H9 (cell line): ENCODE data around the gene TMSB4X. TPM values are rescaled to one million over a fixed set of nuclear protein-coding genes. Genes with fewer than 3 reads are reported as not detected.

Experiments used
- DNase-seq: peaks from one replicate; pipeline ENCODE4 v3.0.0-alpha.2; 2017
- H2AFZ ChIP-seq: one replicate; pipeline ENCODE4 v1.6.1; 2013; ENCODE audit warnings: mild to moderate bottlenecking, low read length, control low read depth, moderate library complexity
- H2AK5ac ChIP-seq: 2 replicates; pipeline ENCODE4 v1.6.1; 2013; ENCODE audit warnings: low read length, control low read depth, mixed read lengths; ENCODE audit not compliant: insufficient read length
- H2BK120ac ChIP-seq: one replicate; pipeline ENCODE4 v1.6.1; 2013; ENCODE audit warnings: low read depth, mild to moderate bottlenecking, low read length, control low read depth, inconsistent platforms; ENCODE audit not compliant: poor library complexity, severe bottlenecking
- H2BK12ac ChIP-seq: 2 replicates; pipeline ENCODE4 v1.6.1; 2013; ENCODE audit warnings: low read length, control low read depth, mixed read lengths, low read depth; ENCODE audit not compliant: insufficient read length
- H2BK15ac ChIP-seq: 2 replicates; pipeline ENCODE4 v1.6.1; 2013; ENCODE audit warnings: low read depth, low read length, control low read depth
- H2BK20ac ChIP-seq: one replicate; pipeline ENCODE4 v1.6.1; 2013; ENCODE audit warnings: low read depth, mild to moderate bottlenecking, low read length, control low read depth, inconsistent platforms; ENCODE audit not compliant: poor library complexity, severe bottlenecking
- H2BK5ac ChIP-seq: 2 replicates; pipeline ENCODE4 v1.6.1; 2013; ENCODE audit warnings: low read length, control low read depth, mixed read lengths; ENCODE audit not compliant: insufficient read length
- H3K14ac ChIP-seq: 2 replicates; pipeline ENCODE4 v1.6.1; 2013; ENCODE audit warnings: low read length, control low read depth; ENCODE audit not compliant: insufficient read depth
- H3K18ac ChIP-seq: 2 replicates; pipeline ENCODE4 v1.6.1; 2013; ENCODE audit warnings: low read depth, mild to moderate bottlenecking, mixed read lengths, low read length, control low read depth; ENCODE audit not compliant: insufficient read length
- H3K23ac ChIP-seq: 2 replicates; pipeline ENCODE4 v1.6.1; 2013; ENCODE audit warnings: low read length, control low read depth, mixed read lengths, low read depth; ENCODE audit not compliant: insufficient read length
- H3K23me2 ChIP-seq: 2 replicates; pipeline ENCODE4 v1.6.1; 2013; ENCODE audit warnings: low read depth, mild to moderate bottlenecking, mixed read lengths, low read length, control low read depth; ENCODE audit not compliant: insufficient read length, poor library complexity, severe bottlenecking
- H3K27ac ChIP-seq: 2 replicates; pipeline ENCODE4 v1.5.1; 2013; ENCODE audit warnings: low read length, control low read depth, mixed read lengths, low read depth; ENCODE audit not compliant: insufficient read length
- H3K27me3 ChIP-seq: 2 replicates; pipeline ENCODE4 v1.6.1; 2013; ENCODE audit warnings: low read length, control low read depth, inconsistent platforms; ENCODE audit not compliant: insufficient read depth
- H3K4ac ChIP-seq: 2 replicates; pipeline ENCODE4 v1.6.1; 2013; ENCODE audit warnings: low read depth, mild to moderate bottlenecking, control low read depth, inconsistent platforms, low read length, moderate library complexity
- H3K4me1 ChIP-seq: 2 replicates; pipeline ENCODE4 v1.6.1; 2013; ENCODE audit warnings: low read length, control low read depth, inconsistent platforms; ENCODE audit not compliant: insufficient read depth
- H3K4me2 ChIP-seq: 2 replicates; pipeline ENCODE4 v1.6.1; 2013; ENCODE audit warnings: low read length, control low read depth, mixed read lengths; ENCODE audit not compliant: insufficient read length, insufficient read depth
- H3K56ac ChIP-seq: 2 replicates; pipeline ENCODE4 v1.6.1; 2013; ENCODE audit warnings: low read depth, mild to moderate bottlenecking, mixed read lengths, low read length, control low read depth; ENCODE audit not compliant: insufficient read length
- H3K79me1 ChIP-seq: 2 replicates; pipeline ENCODE4 v1.6.1; 2013; ENCODE audit warnings: low read depth, mild to moderate bottlenecking, moderate library complexity, low read length, control low read depth, inconsistent platforms; ENCODE audit not compliant: insufficient read depth, poor library complexity, severe bottlenecking
- H3K79me2 ChIP-seq: 2 replicates; pipeline ENCODE4 v1.6.1; 2013; ENCODE audit warnings: low read length, control low read depth, inconsistent platforms; ENCODE audit not compliant: insufficient read depth
- H3K9ac ChIP-seq: 2 replicates; pipeline ENCODE4 v1.6.1; 2013; ENCODE audit warnings: low read length, control low read depth, mixed read lengths; ENCODE audit not compliant: insufficient read length; ENCODE audit errors: extremely low read depth
- H3K9me3 ChIP-seq: one replicate; pipeline ENCODE4 v1.6.1; 2013; ENCODE audit warnings: low read depth, low read length, inconsistent platforms; ENCODE audit not compliant: control insufficient read depth
- H3T11ph ChIP-seq: one replicate; pipeline ENCODE4 v1.6.1; 2013; ENCODE audit warnings: mild to moderate bottlenecking, low read length, control low read depth, inconsistent platforms
- H4K20me1 ChIP-seq: one replicate; pipeline ENCODE4 v1.6.1; 2013; ENCODE audit not compliant: control insufficient read depth, insufficient read length, insufficient read depth
- H4K5ac ChIP-seq: 2 replicates; pipeline ENCODE4 v1.6.1; 2013; ENCODE audit warnings: low read depth, mild to moderate bottlenecking, mixed read lengths, low read length, control low read depth; ENCODE audit not compliant: insufficient read length
- H4K8ac ChIP-seq: replicated peaks from 2 replicates; pipeline ENCODE4 v1.6.1; 2013; ENCODE audit warnings: low read length, control low read depth, mixed read lengths, low read depth; ENCODE audit not compliant: insufficient read length
- H4K91ac ChIP-seq: 2 replicates; pipeline ENCODE4 v1.6.1; 2013; ENCODE audit warnings: low read depth, mild to moderate bottlenecking, moderate library complexity, mixed read lengths, low read length, control low read depth; ENCODE audit not compliant: insufficient read length
- H3K27ac Mint-ChIP-seq, 3 experiments: 2 replicates in 2 of 3; 3 replicates in 1 of 3; pipeline ENCODE4 v1.8.0; 2020 to 2021; ENCODE audit warnings: mixed read lengths in 3 of 3, mild to moderate bottlenecking in 1 of 3, moderate library complexity in 1 of 3
- H3K27me3 Mint-ChIP-seq: 2 replicates; pipeline ENCODE4 v1.8.0; 2021; ENCODE audit warnings: low read depth, mild to moderate bottlenecking, moderate library complexity, mixed read lengths
- H3K36me3 Mint-ChIP-seq, 3 experiments: 2 replicates in 2 of 3; 3 replicates in 1 of 3; pipeline ENCODE4 v1.8.0; 2020 to 2021; ENCODE audit warnings: low read depth in 3 of 3, mixed read lengths in 3 of 3; ENCODE audit not compliant: insufficient read depth in 1 of 3
- H3K4me1 Mint-ChIP-seq, 2 experiments: 2 replicates each; pipeline ENCODE4 v1.8.0; 2020; ENCODE audit warnings: mixed read lengths in 2 of 2
- H3K4me3 Mint-ChIP-seq, 2 experiments: 2 replicates in 1 of 2; 3 replicates in 1 of 2; pipeline ENCODE4 v1.8.0; 2020 to 2021; ENCODE audit warnings: mild to moderate bottlenecking in 2 of 2, mixed read lengths in 2 of 2, moderate library complexity in 1 of 2
- H3K9me3 Mint-ChIP-seq, 2 experiments: 2 replicates in 1 of 2; 3 replicates in 1 of 2; pipeline ENCODE4 v1.8.0; 2020; ENCODE audit warnings: mild to moderate bottlenecking in 2 of 2, mixed read lengths in 2 of 2, moderate library complexity in 1 of 2
- CTCF ChIP-seq: fragments of 200-600 bp; sonication (generic); conservative IDR thresholded peaks from 3 replicates; pipeline ENCODE4 v1.8.0; 2021; ENCODE audit warnings: antibody characterized with exemption, mild to moderate bottlenecking
- WGBS: extraction: QIAGEN DNeasy Blood & Tissue Kit; methylation state at CpG from one replicate; pipeline ENCODE4 v1.1.7; 2013; ENCODE audit warnings: missing lambda C conversion rate, low lambda C conversion rate, mixed read lengths; ENCODE audit not compliant: insufficient read length; ENCODE audit errors: extremely low coverage; 5-methylcytosine and 5-hydroxymethylcytosine counted together
- total RNA-seq: library from RNA; stranded (reverse); gene quantifications from 2 replicates; pipeline ENCODE4 v1.2.1, GENCODE V29; 2021

Gene TMSB4X
- total RNA-seq, 1 experiment from 2014 or later, result 2,733 TPM

GRCh38 chrX:12951595-12951975 lies 23.3 kb upstream of the TMSB4X start:
- H3K27ac ChIP-seq, result no peak overlapping the region
- no peaks in the 10 kb centered on the region for H4K20me1 ChIP-seq
- peaks cover 4% of the 10 kb centered on the region; the same call in 1 of the 2 replicates for H3K4me1 ChIP-seq
- no peak overlapping the region for H2BK12ac ChIP-seq
- H3T11ph ChIP-seq, result no peak overlapping the region
- H2AFZ ChIP-seq, result no peak overlapping the region
- no peaks in the 10 kb centered on the region for H3K79me1 ChIP-seq
- H2AK5ac ChIP-seq, result no peak overlapping the region
- H2BK5ac ChIP-seq, result no peak overlapping the region
- no peak overlapping the region for H3K56ac ChIP-seq
- no peak for TF ChIP-seq CTCF
- H3K23me2 ChIP-seq, result no peaks in the 10 kb centered on the region
- Mint-ChIP-seq H3K27ac (no peak overlapping the region), H3K9me3 (peaks cover 65 to 69% of the 10 kb centered on the region in 2 experiments), H3K27me3 (peaks cover 1% of the 10 kb centered on the region), H3K4me1 (peaks cover 12 to 22% of the 10 kb centered on the region in 2 experiments), H3K36me3 (peaks cover 0 to 3% (median 0%) of the 10 kb centered on the region in 3 experiments; a peak in 5 of 7 replicates), H3K4me3 (no peak overlapping the region)
- H4K91ac ChIP-seq, result no peak overlapping the region
- H3K4ac ChIP-seq, result no peak overlapping the region
- H2BK120ac ChIP-seq, result no peak overlapping the region
- no peak overlapping the region for H3K14ac ChIP-seq
- no peak overlapping the region for H3K23ac ChIP-seq
- no peaks in the 10 kb centered on the region for H3K79me2 ChIP-seq
- no CpG with 5 or more reads among the region's 5 CpGs for WGBS
- no peak overlapping the region for H3K18ac ChIP-seq
- no peaks in the 10 kb centered on the region for H3K27me3 ChIP-seq
- no peaks in the 10 kb centered on the region for H3K9me3 ChIP-seq
- no peak overlapping the region for H2BK20ac ChIP-seq
- no peak overlapping the region for H4K8ac ChIP-seq
- no peak for DNase-seq
- H4K5ac ChIP-seq, result no peak overlapping the region
- H3K9ac ChIP-seq, result no peak overlapping the region
- no peak overlapping the region for H2BK15ac ChIP-seq
- no peak overlapping the region for H3K4me2 ChIP-seq
